ENCODE data around the gene EPHA3.

The EPHA3 gene

DNA sequence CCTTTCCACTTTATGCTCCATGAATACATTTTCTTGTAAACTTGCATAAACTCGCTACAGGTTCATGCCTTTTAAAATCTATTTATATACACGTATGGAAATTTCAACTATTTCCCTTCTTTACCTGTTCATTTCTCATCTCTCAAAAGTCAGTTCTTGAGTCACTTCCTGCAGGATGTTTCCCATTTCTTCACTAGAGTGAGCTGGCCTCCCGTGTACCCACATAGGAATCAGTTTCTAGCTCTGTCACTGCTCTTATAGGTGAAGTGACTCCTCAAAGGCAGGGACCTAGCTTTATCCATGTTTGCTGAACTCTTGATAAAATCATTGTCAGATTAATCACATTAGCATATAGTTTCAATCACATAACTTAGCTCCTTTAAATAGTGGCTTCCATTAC lies 259.7 kb downstream of the EPHA3 start:
- Histone ChIP-seq H3K9me2 (replicated peaks; ENCODE audit: low read depth, low read length) (no peaks in the 10 kb centered on the region), H3K79me2 (ENCODE audit: insufficient read depth, low read length) (no peaks in the 10 kb centered on the region), H3K36me3 (ENCODE audit: insufficient read depth, low read length) (no peaks in the 10 kb centered on the region), H2AFZ (ENCODE audit: low read length) (no peak overlapping the region), H3K4me3 (ENCODE audit: low read length, poor library complexity, severe bottlenecking) (no peak overlapping the region), H3K9me3 (ENCODE audit: insufficient read depth, low read depth, low read length) (no peaks in the 10 kb centered on the region), H3K4me1 (ENCODE audit: insufficient read depth, low read length, poor library complexity, severe bottlenecking) (no peaks in the 10 kb centered on the region), H3F3A (ENCODE audit: low read depth) (no peaks in the 10 kb centered on the region), H3K9ac (ENCODE audit: low read depth, low read length, poor library complexity, severe bottlenecking) (no peak overlapping the region), H4K20me1 (ENCODE audit: insufficient read depth, low read length, poor library complexity, severe bottlenecking) (no peaks in the 10 kb centered on the region), H3K27me3 (ENCODE audit: insufficient read depth, low read length, poor library complexity, severe bottlenecking) (no peaks in the 10 kb centered on the region), H3K4me2 (ENCODE audit: low read depth, low read length, poor library complexity, severe bottlenecking) (no peak overlapping the region)
- TF ChIP-seq, protein P1, sequence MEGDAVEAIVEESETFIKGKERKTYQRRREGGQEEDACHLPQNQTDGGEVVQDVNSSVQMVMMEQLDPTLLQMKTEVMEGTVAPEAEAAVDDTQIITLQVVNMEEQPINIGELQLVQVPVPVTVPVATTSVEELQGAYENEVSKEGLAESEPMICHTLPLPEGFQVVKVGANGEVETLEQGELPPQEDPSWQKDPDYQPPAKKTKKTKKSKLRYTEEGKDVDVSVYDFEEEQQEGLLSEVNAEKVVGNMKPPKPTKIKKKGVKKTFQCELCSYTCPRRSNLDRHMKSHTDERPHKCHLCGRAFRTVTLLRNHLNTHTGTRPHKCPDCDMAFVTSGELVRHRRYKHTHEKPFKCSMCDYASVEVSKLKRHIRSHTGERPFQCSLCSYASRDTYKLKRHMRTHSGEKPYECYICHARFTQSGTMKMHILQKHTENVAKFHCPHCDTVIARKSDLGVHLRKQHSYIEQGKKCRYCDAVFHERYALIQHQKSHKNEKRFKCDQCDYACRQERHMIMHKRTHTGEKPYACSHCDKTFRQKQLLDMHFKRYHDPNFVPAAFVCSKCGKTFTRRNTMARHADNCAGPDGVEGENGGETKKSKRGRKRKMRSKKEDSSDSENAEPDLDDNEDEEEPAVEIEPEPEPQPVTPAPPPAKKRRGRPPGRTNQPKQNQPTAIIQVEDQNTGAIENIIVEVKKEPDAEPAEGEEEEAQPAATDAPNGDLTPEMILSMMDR (conservative IDR thresholded peaks at IDR 0.05; ENCODE audit: low read length) = no peak
- TF ChIP-seq EZH2phosphoT487 (IDR thresholded peaks at IDR 0.05; ENCODE audit: borderline replicate concordance) = no peak

DNA sequence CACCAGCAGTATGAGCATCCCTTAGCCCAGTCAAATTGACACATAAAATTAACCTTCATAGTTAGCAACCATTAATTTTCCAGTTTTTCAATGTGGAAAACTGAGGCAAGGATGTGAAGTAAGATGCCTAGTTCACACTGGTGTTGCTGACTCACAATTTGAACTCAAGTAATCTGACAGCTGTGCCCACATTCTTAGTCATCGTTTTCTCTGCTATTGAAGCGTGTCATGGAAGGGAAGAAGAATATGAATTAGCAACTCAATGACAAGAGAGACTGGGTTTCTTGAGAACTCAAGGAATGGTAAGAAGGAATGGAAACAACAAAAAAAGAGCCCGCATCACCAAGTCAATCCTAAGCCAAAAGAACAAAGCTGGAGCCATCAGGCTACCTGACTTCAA lies 261.4 kb downstream of the EPHA3 start:
- Histone ChIP-seq H3K4me1 (ENCODE audit: insufficient read depth, low read length, poor library complexity, severe bottlenecking) (no peaks in the 10 kb centered on the region), H3K4me2 (ENCODE audit: low read depth, low read length, poor library complexity, severe bottlenecking) (no peak overlapping the region), H3K9ac (ENCODE audit: low read depth, low read length, poor library complexity, severe bottlenecking) (no peak overlapping the region), H2AFZ (ENCODE audit: low read length) (no peak overlapping the region), H3K36me3 (ENCODE audit: insufficient read depth, low read length) (no peaks in the 10 kb centered on the region), H3K9me2 (replicated peaks; ENCODE audit: low read depth, low read length) (no peaks in the 10 kb centered on the region), H3K4me3 (ENCODE audit: low read length, poor library complexity, severe bottlenecking) (no peak overlapping the region), H3K79me2 (ENCODE audit: insufficient read depth, low read length) (no peaks in the 10 kb centered on the region), H3F3A (ENCODE audit: low read depth) (no peaks in the 10 kb centered on the region), H3K9me3 (ENCODE audit: insufficient read depth, low read depth, low read length) (no peaks in the 10 kb centered on the region), H4K20me1 (ENCODE audit: insufficient read depth, low read length, poor library complexity, severe bottlenecking) (no peaks in the 10 kb centered on the region), H3K27me3 (ENCODE audit: insufficient read depth, low read length, poor library complexity, severe bottlenecking) (no peaks in the 10 kb centered on the region)
- TF ChIP-seq, protein P1 (conservative IDR thresholded peaks at IDR 0.05; ENCODE audit: low read length) = no peak
- no peak for TF ChIP-seq EZH2phosphoT487 (IDR thresholded peaks at IDR 0.05; ENCODE audit: borderline replicate concordance)

DNA sequence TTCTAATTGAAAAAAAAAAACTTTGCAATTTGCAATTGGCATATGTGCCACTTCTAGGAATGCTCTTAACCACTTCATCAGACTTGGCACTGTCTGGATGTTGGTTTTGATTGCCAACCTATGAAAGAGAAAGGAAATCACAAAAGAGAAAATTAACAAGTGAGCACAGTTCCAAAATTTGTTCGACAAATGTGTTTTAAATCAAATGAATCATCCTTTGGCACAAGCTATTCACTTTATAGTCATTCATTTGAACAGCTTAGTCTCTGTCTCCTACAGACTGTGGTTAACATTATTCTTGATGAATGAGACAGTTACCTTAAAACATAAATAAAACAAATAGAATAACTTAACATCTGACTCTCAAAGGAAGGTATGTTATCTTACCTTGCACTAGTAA lies 265.0 kb downstream of the EPHA3 start:
- Histone ChIP-seq H3K4me1 (ENCODE audit: insufficient read depth, low read length, poor library complexity, severe bottlenecking) (no peaks in the 10 kb centered on the region), H3K36me3 (ENCODE audit: insufficient read depth, low read length) (no peaks in the 10 kb centered on the region), H3K9ac (ENCODE audit: low read depth, low read length, poor library complexity, severe bottlenecking) (no peak overlapping the region), H4K20me1 (ENCODE audit: insufficient read depth, low read length, poor library complexity, severe bottlenecking) (no peaks in the 10 kb centered on the region), H3F3A (ENCODE audit: low read depth) (no peaks in the 10 kb centered on the region), H3K4me2 (ENCODE audit: low read depth, low read length, poor library complexity, severe bottlenecking) (no peak overlapping the region), H3K9me3 (ENCODE audit: insufficient read depth, low read depth, low read length) (no peaks in the 10 kb centered on the region), H3K9me2 (replicated peaks; ENCODE audit: low read depth, low read length) (no peaks in the 10 kb centered on the region), H2AFZ (ENCODE audit: low read length) (no peak overlapping the region), H3K79me2 (ENCODE audit: insufficient read depth, low read length) (no peaks in the 10 kb centered on the region), H3K4me3 (ENCODE audit: low read length, poor library complexity, severe bottlenecking) (no peak overlapping the region), H3K27me3 (ENCODE audit: insufficient read depth, low read length, poor library complexity, severe bottlenecking) (no peaks in the 10 kb centered on the region)
- TF ChIP-seq EZH2phosphoT487 (IDR thresholded peaks at IDR 0.05; ENCODE audit: borderline replicate concordance) = no peak
- TF ChIP-seq, protein P1 (conservative IDR thresholded peaks at IDR 0.05; ENCODE audit: low read length) = no peak
